ENCODE data around the gene PLEKHA7. TPM values are rescaled to one million over a fixed set of nuclear protein-coding genes. Genes with fewer than 3 reads are reported as not detected.
A peak's percentile ranks its signal among the peaks of the same experiment; 100 is the strongest.
"Not testable (repeated sequence)": the region's sequence is repeated elsewhere in the genome, so short reads cannot be mapped to it uniquely, and the experiment has no call there.

The PLEKHA7 gene, protein sequence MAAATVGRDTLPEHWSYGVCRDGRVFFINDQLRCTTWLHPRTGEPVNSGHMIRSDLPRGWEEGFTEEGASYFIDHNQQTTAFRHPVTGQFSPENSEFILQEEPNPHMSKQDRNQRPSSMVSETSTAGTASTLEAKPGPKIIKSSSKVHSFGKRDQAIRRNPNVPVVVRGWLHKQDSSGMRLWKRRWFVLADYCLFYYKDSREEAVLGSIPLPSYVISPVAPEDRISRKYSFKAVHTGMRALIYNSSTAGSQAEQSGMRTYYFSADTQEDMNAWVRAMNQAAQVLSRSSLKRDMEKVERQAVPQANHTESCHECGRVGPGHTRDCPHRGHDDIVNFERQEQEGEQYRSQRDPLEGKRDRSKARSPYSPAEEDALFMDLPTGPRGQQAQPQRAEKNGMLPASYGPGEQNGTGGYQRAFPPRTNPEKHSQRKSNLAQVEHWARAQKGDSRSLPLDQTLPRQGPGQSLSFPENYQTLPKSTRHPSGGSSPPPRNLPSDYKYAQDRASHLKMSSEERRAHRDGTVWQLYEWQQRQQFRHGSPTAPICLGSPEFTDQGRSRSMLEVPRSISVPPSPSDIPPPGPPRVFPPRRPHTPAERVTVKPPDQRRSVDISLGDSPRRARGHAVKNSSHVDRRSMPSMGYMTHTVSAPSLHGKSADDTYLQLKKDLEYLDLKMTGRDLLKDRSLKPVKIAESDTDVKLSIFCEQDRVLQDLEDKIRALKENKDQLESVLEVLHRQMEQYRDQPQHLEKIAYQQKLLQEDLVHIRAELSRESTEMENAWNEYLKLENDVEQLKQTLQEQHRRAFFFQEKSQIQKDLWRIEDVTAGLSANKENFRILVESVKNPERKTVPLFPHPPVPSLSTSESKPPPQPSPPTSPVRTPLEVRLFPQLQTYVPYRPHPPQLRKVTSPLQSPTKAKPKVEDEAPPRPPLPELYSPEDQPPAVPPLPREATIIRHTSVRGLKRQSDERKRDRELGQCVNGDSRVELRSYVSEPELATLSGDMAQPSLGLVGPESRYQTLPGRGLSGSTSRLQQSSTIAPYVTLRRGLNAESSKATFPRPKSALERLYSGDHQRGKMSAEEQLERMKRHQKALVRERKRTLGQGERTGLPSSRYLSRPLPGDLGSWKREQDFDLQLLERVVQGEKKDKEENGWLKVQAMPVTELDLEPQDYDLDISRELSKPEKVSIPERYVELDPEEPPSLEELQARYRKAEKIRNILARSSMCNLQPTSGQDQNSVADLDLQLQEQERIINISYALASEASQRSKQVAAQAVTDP
- 0.86 TPM for polyA plus RNA-seq (2012; ENCODE audit: low read depth, missing spikeins)

DNA sequence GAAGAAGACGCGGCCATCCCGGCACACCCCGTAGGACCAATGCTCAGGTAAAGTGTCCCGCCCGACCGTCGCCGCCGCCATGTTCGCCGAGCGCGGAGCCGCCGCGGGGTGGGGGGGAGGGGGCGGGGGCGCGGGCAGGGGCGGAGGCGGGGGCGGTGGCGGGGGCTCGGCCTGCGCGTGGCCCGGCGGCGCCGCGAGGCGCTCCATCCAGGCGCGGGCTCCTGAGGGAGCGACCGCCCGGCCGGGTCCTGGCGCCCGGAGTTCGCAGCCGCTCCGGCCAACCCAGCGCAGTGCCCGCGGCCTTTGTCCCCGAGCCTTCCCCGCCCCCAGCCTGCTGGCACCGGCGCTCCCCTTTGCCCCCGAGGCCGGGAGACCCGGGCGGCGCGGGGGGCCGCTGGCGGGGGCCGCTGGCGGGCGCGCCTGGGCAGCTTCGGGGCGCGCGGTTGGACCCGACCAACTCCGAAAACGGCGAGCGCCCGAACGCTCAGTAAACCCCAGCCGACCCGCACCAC is at the start of gene PLEKHA7:
Gene PLEKHA7, minus strand, starts transcription at position 94 of the 512 bp plus-strand sequence. Its CDS starts 13 bp downstream, at position 81.
- DNase-seq (ENCODE audit: insufficient read length, low spot score) = peak; percentile 35
- TF ChIP-seq SPI1 (IDR thresholded peaks at IDR 0.05; ENCODE audit: low read depth, low read length) (no peak), POU2F2 (IDR thresholded peaks at IDR 0.05; ENCODE audit: low read depth, low read length) (no peak), POLR2A (IDR thresholded peaks at IDR 0.05; ENCODE audit: low read depth, low read length) (no peak), TAF1 (IDR thresholded peaks at IDR 0.05; ENCODE audit: low read depth, low read length) (no peak), PAX5 (IDR thresholded peaks at IDR 0.05; ENCODE audit: insufficient read depth, low read length, severe bottlenecking) (no peak), POLR2AphosphoS5 (IDR thresholded peaks at IDR 0.05; ENCODE audit: low read depth, low read length) (no peak)
- FAIRE-seq = no peak

DNA sequence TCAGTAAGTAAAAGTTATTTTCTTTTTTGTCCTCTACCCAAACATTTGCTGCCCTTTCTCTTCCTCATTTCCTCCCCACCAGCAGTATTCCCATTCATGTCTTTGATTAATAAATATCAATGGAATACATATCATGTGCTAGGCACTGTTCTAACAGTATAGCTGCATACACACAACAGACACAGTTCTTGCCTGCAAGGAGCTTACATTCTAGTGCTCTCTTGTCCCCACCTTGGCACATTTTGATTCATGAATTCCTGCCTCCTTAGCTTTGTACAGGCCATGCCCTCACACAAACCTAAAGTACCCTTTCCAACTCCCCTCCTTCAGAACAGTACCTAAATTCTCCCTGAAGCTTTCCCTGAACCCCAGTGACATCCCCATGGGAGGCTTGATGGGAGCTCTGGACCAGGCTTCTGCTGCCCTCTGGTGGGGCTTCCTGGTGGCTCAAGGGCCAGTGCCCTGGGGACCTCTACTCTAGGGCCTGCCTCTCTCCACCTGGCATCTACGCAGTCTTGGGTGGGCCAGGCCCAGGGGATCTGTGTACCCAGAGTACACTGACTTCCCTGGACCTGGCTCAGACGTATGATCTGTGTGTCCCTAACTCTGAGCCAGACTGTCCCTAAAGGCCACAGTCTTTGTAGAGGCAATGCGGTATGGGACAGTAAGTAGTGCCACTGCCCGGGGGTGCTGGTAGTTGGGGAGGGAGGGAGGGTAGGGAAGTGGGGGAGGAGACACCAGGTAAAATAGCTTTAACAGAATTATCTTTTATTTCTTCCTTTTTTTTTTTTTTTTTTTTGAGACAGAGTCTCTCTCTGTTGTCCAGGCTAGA is 49.2 kb upstream of the PLEKHA7 start:
- FAIRE-seq = peak; percentile 28

DNA sequence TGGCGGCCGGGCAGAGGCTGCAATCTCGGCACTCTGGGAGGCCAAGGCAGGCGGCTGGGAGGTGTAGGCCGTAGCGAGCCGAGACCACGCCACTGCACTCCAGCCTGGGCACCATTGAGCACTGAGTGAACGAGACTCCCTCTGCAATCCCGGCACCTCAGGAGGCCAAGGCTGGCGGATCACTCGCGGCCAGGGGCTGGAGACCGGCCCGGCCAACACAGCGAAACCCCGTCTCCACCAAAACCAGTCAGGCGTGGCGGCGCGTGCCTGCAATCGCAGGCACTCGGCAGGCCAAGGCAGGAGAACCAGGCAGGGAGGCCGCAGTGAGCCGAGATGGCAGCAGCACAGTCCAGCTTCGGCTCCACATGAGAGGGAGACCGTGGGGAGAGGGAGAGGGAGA is 36.9 kb upstream of the PLEKHA7 start:
- FAIRE-seq = not testable (repeated sequence)

More for the DNA sequence above, 49.2 kb upstream of the PLEKHA7 start:
- peak; percentile 39 for DNase-seq (ENCODE audit: insufficient read length, low spot score)
- TF ChIP-seq TAF1 (IDR thresholded peaks at IDR 0.05; ENCODE audit: low read depth, low read length) = no peak
- TF ChIP-seq PAX5 (IDR thresholded peaks at IDR 0.05; ENCODE audit: insufficient read depth, low read length, severe bottlenecking) = no peak
- no peak for TF ChIP-seq POU2F2 (IDR thresholded peaks at IDR 0.05; ENCODE audit: low read depth, low read length)
- TF ChIP-seq POLR2A (IDR thresholded peaks at IDR 0.05; ENCODE audit: low read depth, low read length) = no peak
- no peak for TF ChIP-seq POLR2AphosphoS5 (IDR thresholded peaks at IDR 0.05; ENCODE audit: low read depth, low read length)
- no peak for TF ChIP-seq SPI1 (IDR thresholded peaks at IDR 0.05; ENCODE audit: low read depth, low read length)

DNA sequence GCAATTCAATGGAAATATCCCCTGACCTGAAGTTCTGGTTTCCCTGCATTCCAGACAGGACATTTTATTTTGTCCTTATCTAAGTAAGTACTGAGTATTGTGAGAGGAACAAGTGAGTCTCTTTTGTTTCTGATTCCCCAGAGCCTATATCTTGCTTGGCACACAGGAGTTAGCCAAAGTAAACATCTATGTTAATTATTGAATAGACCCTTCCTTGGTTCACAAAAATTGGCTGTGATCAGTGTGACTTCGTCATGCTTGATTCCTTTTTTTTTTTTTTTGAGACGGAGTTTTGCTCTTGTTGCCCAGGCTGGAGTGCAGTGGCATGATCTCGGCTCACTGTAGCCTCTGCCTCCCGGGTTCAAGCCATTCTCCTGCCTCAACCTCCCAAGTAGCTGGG is 34.3 kb upstream of the PLEKHA7 start:
- DNase-seq (ENCODE audit: insufficient read length, low spot score); FAIRE-seq: not testable (repeated sequence)

More for the DNA sequence above, 36.9 kb upstream of the PLEKHA7 start:
- not testable (repeated sequence) for DNase-seq (ENCODE audit: insufficient read length, low spot score)

DNA sequence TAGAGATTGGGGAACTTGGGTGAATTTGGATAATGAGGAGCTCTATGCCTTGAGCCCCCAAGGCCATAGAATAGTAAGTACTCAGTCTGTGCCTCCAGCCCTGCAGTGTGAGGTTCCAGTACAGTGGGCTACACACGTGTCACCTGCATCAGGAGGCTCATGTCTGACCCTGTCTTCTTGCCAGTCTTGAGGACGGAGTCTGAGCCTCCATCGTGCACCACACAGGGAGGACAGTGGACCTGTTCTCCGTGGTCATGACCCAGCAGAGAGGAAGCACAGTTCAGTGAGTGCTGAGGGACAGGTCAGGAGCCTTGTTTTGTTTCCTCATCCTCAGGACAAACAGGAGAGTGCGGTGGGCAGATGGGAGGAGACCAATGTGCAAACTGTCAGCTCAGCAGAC is 32.5 kb upstream of the PLEKHA7 start:
- DNase-seq (ENCODE audit: insufficient read length, low spot score) = no peak
- TF ChIP-seq SPI1 (IDR thresholded peaks at IDR 0.05; ENCODE audit: low read depth, low read length) (no peak), TAF1 (IDR thresholded peaks at IDR 0.05; ENCODE audit: low read depth, low read length) (no peak), POLR2AphosphoS5 (IDR thresholded peaks at IDR 0.05; ENCODE audit: low read depth, low read length) (no peak), PAX5 (IDR thresholded peaks at IDR 0.05; ENCODE audit: insufficient read depth, low read length, severe bottlenecking) (no peak), POLR2A (IDR thresholded peaks at IDR 0.05; ENCODE audit: low read depth, low read length) (no peak), POU2F2 (IDR thresholded peaks at IDR 0.05; ENCODE audit: low read depth, low read length) (no peak)
- no peak for FAIRE-seq

DNA sequence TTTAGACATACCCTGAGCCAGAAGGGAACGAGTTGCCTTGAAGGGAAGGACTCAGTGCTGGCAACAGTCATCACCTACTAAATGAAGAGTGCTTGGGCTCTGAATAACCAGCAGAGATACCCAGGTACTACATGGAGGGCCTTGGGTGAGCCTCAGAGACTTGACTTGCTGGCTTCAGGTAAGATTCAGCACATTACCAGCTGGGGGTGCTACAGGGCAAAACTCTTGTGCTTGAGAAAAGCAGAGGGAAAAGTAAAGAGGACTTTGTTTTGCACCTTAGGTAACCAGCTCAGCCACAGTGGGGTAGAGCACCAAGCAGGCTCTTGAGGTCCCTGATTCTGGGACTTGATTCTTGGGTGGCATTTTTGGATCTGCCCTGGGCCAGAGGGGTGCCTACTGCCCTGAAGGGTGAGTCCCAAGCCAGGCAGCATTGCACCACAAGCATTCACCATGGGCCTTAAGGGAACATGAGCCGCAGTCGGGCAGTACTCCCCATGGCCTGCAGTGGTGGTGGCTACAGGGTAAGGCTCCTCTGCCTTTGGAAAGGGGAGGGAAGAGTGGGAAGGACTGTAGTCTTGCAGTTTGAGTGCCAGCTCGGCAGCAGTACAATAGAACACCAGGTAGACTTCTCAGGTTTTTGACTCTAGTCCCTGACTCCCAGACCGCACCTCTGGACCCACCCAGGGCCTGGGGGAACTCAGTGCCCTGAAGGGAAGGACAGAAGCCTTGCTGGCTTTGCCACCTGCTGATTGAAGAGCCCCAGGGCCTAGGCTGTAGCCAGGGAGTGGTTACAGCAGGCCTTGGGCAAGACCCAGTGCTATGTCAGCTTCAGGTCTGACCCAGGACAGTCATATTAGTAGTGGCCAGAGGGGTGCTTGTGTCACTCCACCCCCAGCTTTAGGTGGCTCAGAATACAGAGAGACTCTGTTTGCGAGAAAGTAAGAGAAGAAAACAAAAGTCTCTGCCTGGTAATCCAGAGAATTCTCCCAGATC is 22.7 kb upstream of the PLEKHA7 start:
- no peak for TF ChIP-seq POLR2AphosphoS5 (IDR thresholded peaks at IDR 0.05; ENCODE audit: low read depth, low read length)
- TF ChIP-seq POU2F2 (IDR thresholded peaks at IDR 0.05; ENCODE audit: low read depth, low read length) = no peak
- TF ChIP-seq TAF1 (IDR thresholded peaks at IDR 0.05; ENCODE audit: low read depth, low read length) = no peak
- TF ChIP-seq PAX5 (IDR thresholded peaks at IDR 0.05; ENCODE audit: insufficient read depth, low read length, severe bottlenecking) = no peak
- no peak for TF ChIP-seq POLR2A (IDR thresholded peaks at IDR 0.05; ENCODE audit: low read depth, low read length)
- TF ChIP-seq SPI1 (IDR thresholded peaks at IDR 0.05; ENCODE audit: low read depth, low read length) = no peak
- no peak for FAIRE-seq
- no peak for DNase-seq (ENCODE audit: insufficient read length, low spot score)

DNA sequence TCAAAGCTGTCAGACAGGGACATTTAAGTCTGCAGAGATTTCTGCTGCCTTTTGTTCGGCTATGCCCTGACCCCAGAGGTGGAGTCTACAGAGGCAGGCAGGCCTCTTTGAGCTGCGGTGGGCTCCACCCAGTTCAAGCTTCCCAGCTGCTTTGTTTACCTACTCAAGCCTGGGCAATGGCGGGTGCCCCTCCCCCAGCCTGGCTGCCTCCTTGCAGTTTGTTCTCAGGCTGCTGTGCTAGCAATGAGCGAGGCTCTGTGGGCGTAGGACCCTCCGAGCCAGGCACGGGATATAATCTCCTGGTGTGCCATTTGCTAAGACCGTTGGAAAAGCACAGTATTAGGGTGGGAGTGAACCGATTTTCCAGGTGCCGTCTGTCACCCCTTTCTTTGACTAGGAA is 19.8 kb upstream of the PLEKHA7 start:
- not testable (repeated sequence) for DNase-seq (ENCODE audit: insufficient read length, low spot score); FAIRE-seq

DNA sequence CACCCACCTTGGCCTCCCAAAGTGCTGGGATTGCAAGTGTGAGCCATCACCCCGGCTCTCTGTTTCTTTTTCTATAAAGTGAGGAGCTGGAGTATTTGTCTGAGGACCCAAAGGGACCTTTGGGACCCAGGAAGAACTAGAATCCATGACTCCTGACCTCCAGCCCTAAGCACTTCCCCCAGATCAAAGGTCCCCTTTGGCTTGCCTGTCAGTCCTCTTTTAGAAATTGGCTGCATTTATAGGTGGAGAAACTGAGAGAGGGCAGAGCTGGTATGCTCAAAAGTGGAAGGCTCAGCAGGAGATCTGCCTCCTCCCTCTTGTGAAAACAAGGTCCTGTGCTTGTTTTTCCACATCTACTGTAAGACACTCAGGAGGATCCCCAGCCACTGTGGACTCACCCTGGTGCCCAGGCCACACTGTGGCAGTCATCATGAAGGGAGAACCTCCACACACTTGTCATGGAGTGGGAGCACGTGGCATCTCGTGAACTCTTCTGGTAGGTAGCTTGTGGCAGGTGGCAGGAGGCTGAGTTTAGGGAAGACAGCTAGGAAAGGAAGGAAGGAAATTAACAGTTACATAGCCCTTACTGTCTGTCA is 12.4 kb upstream of the PLEKHA7 start:
- no peak for TF ChIP-seq PAX5 (IDR thresholded peaks at IDR 0.05; ENCODE audit: insufficient read depth, low read length, severe bottlenecking)
- TF ChIP-seq SPI1 (IDR thresholded peaks at IDR 0.05; ENCODE audit: low read depth, low read length) = no peak
- TF ChIP-seq TAF1 (IDR thresholded peaks at IDR 0.05; ENCODE audit: low read depth, low read length) = no peak
- no peak for TF ChIP-seq POU2F2 (IDR thresholded peaks at IDR 0.05; ENCODE audit: low read depth, low read length)
- no peak for TF ChIP-seq POLR2A (IDR thresholded peaks at IDR 0.05; ENCODE audit: low read depth, low read length)
- TF ChIP-seq POLR2AphosphoS5 (IDR thresholded peaks at IDR 0.05; ENCODE audit: low read depth, low read length) = no peak
- FAIRE-seq (no peak), DNase-seq (ENCODE audit: insufficient read length, low spot score) (no peak)

Data from GM12891 (cell line).